ENCODE results near the gene MED12L.
A peak's percentile ranks its signal among the peaks of the same experiment; 100 is the strongest.

MED12L gene

DNA sequence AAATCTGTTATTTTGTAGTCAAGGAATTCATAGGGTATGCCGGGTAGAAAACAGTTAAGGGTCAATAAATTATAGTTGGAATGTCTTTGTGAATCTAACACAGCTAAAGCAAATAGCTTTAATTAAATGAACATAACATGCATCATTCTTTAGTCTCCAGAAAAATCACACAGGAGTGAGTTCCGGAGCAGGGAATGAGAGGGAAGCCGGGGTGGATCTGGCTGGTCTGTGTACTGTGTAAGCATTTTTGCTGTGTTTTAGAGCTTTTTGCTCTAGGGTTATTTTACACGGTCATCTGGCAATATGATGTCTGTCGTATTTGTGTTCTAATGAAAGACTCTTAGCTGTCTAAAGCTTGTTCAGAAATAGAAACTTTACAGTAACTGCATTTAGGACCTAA lies 57.5 kb downstream of the MED12L start:
- no peak for DNase-seq (ENCODE audit: extremely low read depth, low read depth)
- TF ChIP-seq, protein P1, sequence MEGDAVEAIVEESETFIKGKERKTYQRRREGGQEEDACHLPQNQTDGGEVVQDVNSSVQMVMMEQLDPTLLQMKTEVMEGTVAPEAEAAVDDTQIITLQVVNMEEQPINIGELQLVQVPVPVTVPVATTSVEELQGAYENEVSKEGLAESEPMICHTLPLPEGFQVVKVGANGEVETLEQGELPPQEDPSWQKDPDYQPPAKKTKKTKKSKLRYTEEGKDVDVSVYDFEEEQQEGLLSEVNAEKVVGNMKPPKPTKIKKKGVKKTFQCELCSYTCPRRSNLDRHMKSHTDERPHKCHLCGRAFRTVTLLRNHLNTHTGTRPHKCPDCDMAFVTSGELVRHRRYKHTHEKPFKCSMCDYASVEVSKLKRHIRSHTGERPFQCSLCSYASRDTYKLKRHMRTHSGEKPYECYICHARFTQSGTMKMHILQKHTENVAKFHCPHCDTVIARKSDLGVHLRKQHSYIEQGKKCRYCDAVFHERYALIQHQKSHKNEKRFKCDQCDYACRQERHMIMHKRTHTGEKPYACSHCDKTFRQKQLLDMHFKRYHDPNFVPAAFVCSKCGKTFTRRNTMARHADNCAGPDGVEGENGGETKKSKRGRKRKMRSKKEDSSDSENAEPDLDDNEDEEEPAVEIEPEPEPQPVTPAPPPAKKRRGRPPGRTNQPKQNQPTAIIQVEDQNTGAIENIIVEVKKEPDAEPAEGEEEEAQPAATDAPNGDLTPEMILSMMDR (IDR thresholded peaks at IDR 0.05; ENCODE audit: low read depth, low read length), result no peak

DNA sequence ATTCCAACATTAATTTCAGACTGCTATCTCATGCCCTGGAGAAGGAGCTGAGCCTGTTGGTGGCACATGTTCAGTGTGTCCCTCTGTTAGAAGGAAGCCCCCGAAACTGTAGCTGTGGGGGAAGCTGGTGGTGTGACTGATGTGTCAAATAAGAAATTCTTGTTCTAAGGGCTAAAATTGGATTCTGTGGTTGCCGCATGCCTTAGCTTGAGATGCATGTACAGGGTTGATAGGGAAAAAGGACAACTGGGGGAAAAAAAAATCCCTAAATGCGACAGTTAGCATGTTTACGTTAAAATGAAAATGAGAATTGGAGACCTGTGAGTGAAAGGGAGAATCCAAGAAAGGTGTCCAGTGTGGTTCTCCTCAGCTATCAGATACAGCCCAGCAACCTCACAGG lies 58.6 kb downstream of the MED12L start:
- DNase-seq (ENCODE audit: extremely low read depth, low read depth), result no peak
- TF ChIP-seq, protein P1 (IDR thresholded peaks at IDR 0.05; ENCODE audit: low read depth, low read length), result no peak

DNA sequence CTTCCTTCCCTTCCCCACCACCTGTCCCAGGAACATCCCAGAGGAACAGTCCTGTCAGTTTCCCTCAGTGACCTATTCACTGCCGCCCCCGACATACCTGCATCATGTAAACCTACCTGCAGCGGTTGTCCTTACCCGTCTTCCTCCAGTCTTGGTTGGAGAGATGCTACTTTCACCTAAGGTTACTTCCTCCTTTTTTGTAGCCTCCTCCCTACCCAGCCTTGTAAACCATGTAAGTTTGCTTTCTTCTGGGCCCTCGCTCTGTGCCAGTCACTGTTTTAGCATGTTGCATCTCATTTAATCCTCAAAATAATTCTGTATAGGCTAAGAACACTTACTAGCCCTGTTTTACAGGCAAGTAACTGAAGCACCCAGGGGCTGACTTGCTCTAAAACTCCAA lies 59.3 kb downstream of the MED12L start:
- TF ChIP-seq, protein P1 (IDR thresholded peaks at IDR 0.05; ENCODE audit: low read depth, low read length), result no peak
- no peak for DNase-seq (ENCODE audit: extremely low read depth, low read depth)

DNA sequence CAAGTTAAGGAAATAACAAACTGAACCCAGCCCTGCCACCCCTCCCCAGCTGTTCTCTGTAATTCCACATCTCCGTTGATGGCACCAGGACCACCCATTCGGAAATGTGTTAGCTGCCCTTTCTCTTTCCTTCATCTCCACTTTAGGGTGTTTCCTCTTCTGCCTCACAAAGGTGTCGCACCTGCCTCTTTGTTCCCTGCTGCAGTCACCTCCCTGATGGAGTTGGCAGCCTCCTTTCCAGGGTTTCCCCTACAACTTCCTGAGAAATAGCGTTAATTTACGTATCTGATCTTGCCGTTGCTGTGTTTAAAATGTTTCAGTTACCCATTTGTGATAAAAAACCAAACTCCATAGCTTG lies 60.2 kb downstream of the MED12L start:
- TF ChIP-seq, protein P1 (IDR thresholded peaks at IDR 0.05; ENCODE audit: low read depth, low read length), result no peak
- DNase-seq (ENCODE audit: extremely low read depth, low read depth), result no peak

DNA sequence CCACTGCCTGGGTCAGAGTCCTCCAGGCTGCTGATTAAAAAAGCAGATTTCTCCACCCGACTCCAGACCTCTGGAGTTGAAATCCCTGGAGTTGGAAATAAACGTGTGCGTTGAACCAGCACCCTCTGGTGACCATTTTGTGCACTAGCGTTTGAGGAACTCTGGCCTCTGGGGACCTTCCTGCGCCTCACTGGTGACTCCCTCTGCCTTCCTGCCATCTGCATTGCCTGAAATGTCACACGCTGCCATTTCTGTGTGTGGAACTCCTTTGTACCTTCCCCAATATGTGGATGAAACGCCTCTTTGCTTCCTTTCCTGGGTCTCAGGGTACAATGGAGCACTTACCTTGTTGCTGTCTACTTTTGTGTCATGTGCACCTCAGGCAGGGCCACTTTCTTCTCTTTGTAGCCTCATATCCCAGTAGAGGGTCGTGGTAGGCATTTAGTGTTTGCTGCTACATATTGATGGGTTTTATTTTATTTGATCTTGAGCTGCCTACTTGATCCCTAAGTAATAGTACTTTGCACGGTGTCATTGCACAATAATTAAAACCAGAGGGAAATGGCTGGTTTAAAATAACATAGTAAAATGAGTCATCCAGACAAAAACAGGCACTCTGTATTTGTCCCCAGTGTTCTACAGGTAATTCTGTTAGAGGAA lies 60.7 kb downstream of the MED12L start:
- peak; percentile 47 for DNase-seq (ENCODE audit: extremely low read depth, low read depth)
- TF ChIP-seq, protein P1 (IDR thresholded peaks at IDR 0.05; ENCODE audit: low read depth, low read length), result peak; percentile 90

DNA sequence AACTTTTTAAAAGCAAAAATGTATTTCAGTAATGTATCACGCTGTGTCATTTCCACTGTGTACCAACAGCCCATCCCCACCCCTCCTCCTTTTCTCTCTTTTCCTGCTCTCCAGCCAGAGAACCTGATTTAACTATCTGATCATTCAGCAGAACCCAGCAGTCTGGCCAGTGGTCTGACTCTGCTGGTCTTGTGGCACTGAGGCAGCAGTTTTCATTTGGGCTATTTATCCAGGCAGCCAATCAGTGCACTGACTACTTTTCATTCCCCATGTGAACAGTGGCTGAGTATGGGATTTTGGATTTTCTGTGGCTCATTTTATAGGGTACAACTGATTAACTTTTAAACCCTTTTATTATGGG lies 61.2 kb downstream of the MED12L start:
- TF ChIP-seq, protein P1 (IDR thresholded peaks at IDR 0.05; ENCODE audit: low read depth, low read length), result no peak
- no peak for DNase-seq (ENCODE audit: extremely low read depth, low read depth)

DNA sequence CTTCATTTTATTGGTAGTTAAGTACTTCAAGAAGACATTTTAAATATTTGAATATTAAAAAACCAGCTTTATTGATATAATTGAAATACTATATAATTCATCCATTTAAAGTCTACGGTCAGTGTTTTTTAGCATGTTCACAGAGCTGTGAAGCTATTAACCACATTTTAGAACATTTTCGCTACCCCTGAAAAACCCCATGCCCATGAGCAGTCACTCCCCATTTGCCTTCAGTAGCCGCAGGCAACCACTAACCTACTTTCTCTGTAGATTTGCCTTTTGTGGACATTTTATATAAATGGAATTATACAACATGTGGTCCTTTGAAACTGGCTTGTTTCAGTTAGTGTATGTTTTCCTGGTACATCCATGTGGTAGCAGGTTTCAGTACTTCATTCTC lies 61.8 kb downstream of the MED12L start:
- TF ChIP-seq, protein P1 (IDR thresholded peaks at IDR 0.05; ENCODE audit: low read depth, low read length), result no peak
- no peak for DNase-seq (ENCODE audit: extremely low read depth, low read depth)

All from AG09319 (cell line).